Subcutaneous abdominal adipose tissue (tissue), 5 donors: ENCODE measurements around the gene ATP4B.

ENCODE experiments used
- H3K27ac ChIP-seq: one replicate; pipeline ENCODE4 v1.7.0; 2013; ENCODE audit warnings: low read depth, mild to moderate bottlenecking, inconsistent platforms, low read length, moderate library complexity
- H3K27me3 ChIP-seq, 5 donors: one replicate each; pipeline ENCODE4 v1.7.0; 2013; ENCODE audit warnings: low read length in 5 of 5, inconsistent platforms in 1 of 5; ENCODE audit not compliant: control insufficient read depth in 5 of 5, insufficient read depth in 4 of 5
- H3K36me3 ChIP-seq, 5 donors: one replicate each; pipeline ENCODE4 v1.7.0; 2013; ENCODE audit warnings: low read length in 5 of 5; ENCODE audit not compliant: control insufficient read depth in 5 of 5, insufficient read depth in 5 of 5
- H3K4me1 ChIP-seq, 5 donors: one replicate each; pipeline ENCODE4 v1.7.0; 2013; ENCODE audit warnings: low read length in 5 of 5, mild to moderate bottlenecking in 3 of 5, moderate library complexity in 1 of 5; ENCODE audit not compliant: control insufficient read depth in 5 of 5, insufficient read depth in 5 of 5
- H3K4me3 ChIP-seq, 5 donors: one replicate each; pipeline ENCODE4 v1.7.0; 2013; ENCODE audit warnings: low read length in 5 of 5, low read depth in 1 of 5
- H3K9ac ChIP-seq, 5 donors: one replicate each; pipeline ENCODE4 v1.7.0; 2013; ENCODE audit warnings: low read length in 5 of 5, mild to moderate bottlenecking in 4 of 5, moderate library complexity in 3 of 5
- H3K9me3 ChIP-seq, 5 donors: one replicate each; pipeline ENCODE4 v1.7.0; 2013; ENCODE audit warnings: low read length in 5 of 5; ENCODE audit not compliant: control insufficient read depth in 5 of 5
- donor health status: healthy.
- donor health status: healthy.
- donor health status: healthy.
- donor health status: healthy.
- donor health status: healthy.

Gene ATP4B

GRCh38 chr13:113634279-113635047 lies 23.5 kb downstream of the ATP4B start:
- Histone ChIP-seq H3K9me3 (no peaks in the 10 kb centered on the region), H3K27ac (no peak overlapping the region), H3K4me1 (no peaks in the 10 kb centered on the region), H3K36me3 (peaks cover 3 to 94% (median 80%) of the 10 kb centered on the region in 5 donors), H3K4me3 (no peak overlapping the region), H3K9ac (no peak overlapping the region), H3K27me3 (no peaks in the 10 kb centered on the region)

GRCh38 chr13:113633485-113633873 lies 24.5 kb downstream of the ATP4B start:
- Histone ChIP-seq H3K4me3 (no peak overlapping the region), H3K9ac (no peak overlapping the region), H3K36me3 (peaks cover 3 to 97% (median 79%) of the 10 kb centered on the region in 5 donors), H3K9me3 (no peaks in the 10 kb centered on the region), H3K27ac (no peak overlapping the region), H3K4me1 (no peaks in the 10 kb centered on the region), H3K27me3 (no peaks in the 10 kb centered on the region)

- Histone ChIP-seq H3K27ac (no peak overlapping the region), H3K9me3 (no peaks in the 10 kb centered on the region), H3K4me3 (no peak overlapping the region), H3K36me3 (peaks cover 3 to 97% (median 75%) of the 10 kb centered on the region in 5 donors), H3K27me3 (no peaks in the 10 kb centered on the region), H3K4me1 (no peaks in the 10 kb centered on the region), H3K9ac (no peak overlapping the region)
Observed at GRCh38 chr13:113632706-113633484, 25.1 kb downstream of the ATP4B start.

- Histone ChIP-seq H3K9me3 (no peaks in the 10 kb centered on the region), H3K4me3 (no peak overlapping the region), H3K36me3 (peaks cover 3 to 89% (median 66%) of the 10 kb centered on the region in 5 donors), H3K4me1 (peaks cover 0 to under 1% (median 0%) of the 10 kb centered on the region in 5 donors), H3K27me3 (no peaks in the 10 kb centered on the region), H3K27ac (no peak overlapping the region), H3K9ac (no peak overlapping the region)
Observed at GRCh38 chr13:113631341-113632095, 26.5 kb downstream of the ATP4B start.

- H3K4me1 ChIP-seq, result peaks cover 0 to 7% (median 4%) of the 10 kb centered on the region in 5 donors
- no peaks in the 10 kb centered on the region for H3K27me3 ChIP-seq
- no peak overlapping the region for H3K4me3 ChIP-seq
- no peaks in the 10 kb centered on the region for H3K9me3 ChIP-seq
- H3K9ac ChIP-seq, result no peak overlapping the region
- no peak overlapping the region for H3K27ac ChIP-seq
- H3K36me3 ChIP-seq, result peaks cover 3 to 82% (median 59%) of the 10 kb centered on the region in 5 donors
Observed at GRCh38 chr13:113630804-113631203, 27.2 kb downstream of the ATP4B start.

GRCh38 chr13:113630296-113630695 lies 27.7 kb downstream of the ATP4B start:
- Histone ChIP-seq H3K27ac (no peak overlapping the region), H3K9ac (no peak overlapping the region), H3K4me1 (peaks cover 0 to 8% (median 4%) of the 10 kb centered on the region in 5 donors), H3K4me3 (no peak overlapping the region), H3K36me3 (peaks cover 3 to 77% (median 54%) of the 10 kb centered on the region in 5 donors), H3K27me3 (no peaks in the 10 kb centered on the region), H3K9me3 (no peaks in the 10 kb centered on the region)

GRCh38 chr13:113629866-113630265 lies 28.1 kb downstream of the ATP4B start:
- no peak overlapping the region for H3K4me3 ChIP-seq
- H3K9ac ChIP-seq, result no peak overlapping the region
- no peak overlapping the region for H3K27ac ChIP-seq
- peaks cover 0 to 8% (median 4%) of the 10 kb centered on the region in 5 donors for H3K4me1 ChIP-seq
- peaks cover 3 to 73% (median 50%) of the 10 kb centered on the region in 5 donors for H3K36me3 ChIP-seq
- no peaks in the 10 kb centered on the region for H3K27me3 ChIP-seq
- H3K9me3 ChIP-seq, result no peaks in the 10 kb centered on the region

- H3K27ac ChIP-seq, result no peak overlapping the region
- H3K36me3 ChIP-seq, result peaks cover 0 to 71% (median 45%) of the 10 kb centered on the region in 5 donors
Observed at GRCh38 chr13:113628291-113629270, 29.4 kb downstream of the ATP4B start.

GRCh38 chr13:113627136-113627535 lies 30.9 kb downstream of the ATP4B start:
- H3K27me3 ChIP-seq, result no peaks in the 10 kb centered on the region
- H3K4me3 ChIP-seq, result no peak overlapping the region
- peaks cover 0 to 66% (median 44%) of the 10 kb centered on the region in 5 donors for H3K36me3 ChIP-seq
- H3K4me1 ChIP-seq, result peaks cover 2 to 8% (median 4%) of the 10 kb centered on the region in 5 donors
- H3K27ac ChIP-seq, result no peak overlapping the region
- H3K9ac ChIP-seq, result no peak overlapping the region
- no peaks in the 10 kb centered on the region for H3K9me3 ChIP-seq

More at GRCh38 chr13:113628291-113629270, 29.4 kb downstream of the ATP4B start:
- no peaks in the 10 kb centered on the region for H3K9me3 ChIP-seq
- peaks cover 2 to 8% (median 4%) of the 10 kb centered on the region in 5 donors for H3K4me1 ChIP-seq
- no peaks in the 10 kb centered on the region for H3K27me3 ChIP-seq
- no peak overlapping the region for H3K9ac ChIP-seq
- H3K4me3 ChIP-seq, result no peak overlapping the region
